Fibroblast of pulmonary artery (primary cell): Measurements from ENCODE around the gene HAUS3.

Experiments
- DNase-seq: peaks from one replicate; pipeline ENCODE4 v3.0.0-alpha.2; 2010; ENCODE audit warnings: low read depth
- H3K4me3 ChIP-seq: replicated peaks from 2 replicates; pipeline ENCODE4 v1.5.1; 2011; ENCODE audit warnings: low read depth, mild to moderate bottlenecking, control low read depth, low read length, moderate library complexity
- TF ChIP-seq, protein P1 (sequence below): IDR thresholded peaks from 2 replicates; pipeline ENCODE4 v1.5.1; 2011; ENCODE audit warnings: mild to moderate bottlenecking, control low read depth, low read length, inconsistent platforms; ENCODE audit errors: missing control alignments

HAUS3 gene

DNA sequence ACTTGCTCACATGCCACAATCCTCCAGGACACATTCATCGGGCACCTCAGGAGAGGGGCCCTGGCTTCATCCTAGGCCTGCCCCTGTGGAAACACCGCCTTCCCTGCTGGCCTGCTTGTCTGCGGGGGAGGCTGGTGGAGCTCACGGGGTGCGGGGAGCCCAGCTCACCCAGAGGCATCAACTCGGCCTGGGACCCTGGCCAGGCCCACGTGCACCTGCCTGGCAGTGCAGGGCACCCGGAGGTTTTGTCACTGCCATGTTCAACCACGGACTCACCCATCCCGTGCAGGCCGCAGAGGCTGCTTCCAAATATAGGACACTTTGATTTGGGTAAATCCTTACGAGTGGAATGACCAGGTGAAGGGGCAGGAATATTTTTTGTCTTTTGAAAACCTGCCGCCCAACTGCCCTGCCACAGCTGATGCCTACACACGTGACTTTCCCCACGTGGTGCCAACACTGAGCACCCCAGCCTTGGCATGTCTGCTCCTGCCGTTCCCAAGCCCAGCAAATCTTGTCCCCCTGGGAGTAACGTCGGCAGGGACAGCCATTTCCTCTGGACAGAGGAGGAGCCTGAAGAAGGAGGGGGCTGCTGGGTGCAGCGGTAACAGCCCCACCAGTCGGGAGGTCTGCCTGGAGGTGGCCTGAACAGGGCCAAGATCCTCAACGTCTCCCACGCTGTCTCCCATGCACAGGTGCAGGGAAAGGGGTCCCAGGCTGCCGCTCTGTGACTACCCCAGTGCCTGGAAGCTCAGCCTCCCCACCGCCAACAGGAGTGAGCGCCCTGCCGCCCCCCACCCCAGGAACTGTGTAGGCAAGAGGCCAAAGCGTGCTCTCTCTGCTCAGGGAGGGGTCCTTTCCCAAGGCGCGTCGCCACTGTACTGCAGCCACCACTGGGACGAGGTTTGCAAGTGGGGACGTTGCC lies 11.5 kb upstream of the HAUS3 start:
- TF ChIP-seq, protein P1, sequence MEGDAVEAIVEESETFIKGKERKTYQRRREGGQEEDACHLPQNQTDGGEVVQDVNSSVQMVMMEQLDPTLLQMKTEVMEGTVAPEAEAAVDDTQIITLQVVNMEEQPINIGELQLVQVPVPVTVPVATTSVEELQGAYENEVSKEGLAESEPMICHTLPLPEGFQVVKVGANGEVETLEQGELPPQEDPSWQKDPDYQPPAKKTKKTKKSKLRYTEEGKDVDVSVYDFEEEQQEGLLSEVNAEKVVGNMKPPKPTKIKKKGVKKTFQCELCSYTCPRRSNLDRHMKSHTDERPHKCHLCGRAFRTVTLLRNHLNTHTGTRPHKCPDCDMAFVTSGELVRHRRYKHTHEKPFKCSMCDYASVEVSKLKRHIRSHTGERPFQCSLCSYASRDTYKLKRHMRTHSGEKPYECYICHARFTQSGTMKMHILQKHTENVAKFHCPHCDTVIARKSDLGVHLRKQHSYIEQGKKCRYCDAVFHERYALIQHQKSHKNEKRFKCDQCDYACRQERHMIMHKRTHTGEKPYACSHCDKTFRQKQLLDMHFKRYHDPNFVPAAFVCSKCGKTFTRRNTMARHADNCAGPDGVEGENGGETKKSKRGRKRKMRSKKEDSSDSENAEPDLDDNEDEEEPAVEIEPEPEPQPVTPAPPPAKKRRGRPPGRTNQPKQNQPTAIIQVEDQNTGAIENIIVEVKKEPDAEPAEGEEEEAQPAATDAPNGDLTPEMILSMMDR, result no peak
- H3K4me3 ChIP-seq, result no peak overlapping the region
- no peak for DNase-seq

DNA sequence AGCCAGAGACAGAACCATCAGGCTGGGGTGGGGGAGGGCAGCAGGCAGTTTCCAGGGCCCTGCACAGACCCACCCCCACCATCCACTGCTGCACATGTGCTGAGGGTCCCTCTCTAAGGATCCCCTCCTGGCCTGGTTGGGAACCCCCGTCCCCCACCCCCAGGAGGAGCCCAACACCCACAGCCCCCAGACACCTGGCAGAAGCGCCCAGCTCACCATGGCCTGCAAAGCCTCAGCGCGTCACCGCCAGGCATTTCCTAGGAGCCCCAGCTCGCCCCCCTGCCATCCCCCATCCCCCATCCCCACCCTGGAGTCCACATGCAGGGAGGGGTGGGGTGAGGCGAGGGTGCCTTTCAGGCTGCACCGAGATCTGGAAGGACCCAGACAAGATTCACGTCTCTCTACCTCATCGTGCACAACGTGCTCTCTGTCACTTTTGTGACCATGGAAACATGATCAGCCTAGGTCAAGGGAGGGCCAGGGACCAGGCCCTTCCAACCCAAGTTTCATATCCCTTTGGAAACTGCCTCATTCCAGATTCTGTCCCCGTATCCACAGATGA lies 10.7 kb upstream of the HAUS3 start:
- TF ChIP-seq, protein P1, result no peak
- DNase-seq, result no peak
- H3K4me3 ChIP-seq, result no peak overlapping the region

DNA sequence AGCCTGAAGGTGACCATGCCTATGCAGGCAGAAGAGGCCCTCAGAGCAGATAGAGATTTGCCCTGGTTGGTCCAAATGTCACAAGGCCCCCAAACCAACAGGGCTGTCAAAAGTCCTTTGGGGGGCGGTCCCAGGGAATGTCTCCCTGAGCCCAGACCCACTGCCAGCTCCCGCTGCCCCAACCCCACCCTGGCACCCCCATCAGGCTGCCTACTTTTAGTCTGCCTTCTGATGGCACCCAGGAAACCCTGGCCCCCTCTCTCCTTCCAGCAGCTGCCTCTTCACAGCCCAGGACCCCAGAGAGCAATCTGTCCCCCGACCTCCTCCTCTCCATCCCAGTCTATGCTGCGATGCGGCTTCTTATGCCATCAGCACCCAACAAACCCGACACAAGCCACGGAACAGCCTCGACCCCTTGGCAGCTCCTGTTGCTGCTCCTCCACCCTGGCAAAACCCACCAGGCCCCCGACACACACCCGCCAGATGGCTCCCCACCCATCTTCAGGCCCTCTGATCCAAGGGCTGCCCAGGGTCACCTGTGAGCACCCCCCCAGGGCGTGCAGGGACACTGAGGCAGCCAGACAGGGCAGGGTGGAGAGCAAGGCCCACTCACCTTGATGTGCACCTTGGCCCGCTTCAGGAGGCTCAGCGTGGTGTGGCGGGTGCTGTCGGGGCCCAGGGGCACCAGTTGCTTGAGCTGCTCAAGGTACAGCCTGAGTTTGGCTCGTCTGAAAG lies 10.0 kb upstream of the HAUS3 start:
- no peak overlapping the region for H3K4me3 ChIP-seq
- no peak for DNase-seq

DNA sequence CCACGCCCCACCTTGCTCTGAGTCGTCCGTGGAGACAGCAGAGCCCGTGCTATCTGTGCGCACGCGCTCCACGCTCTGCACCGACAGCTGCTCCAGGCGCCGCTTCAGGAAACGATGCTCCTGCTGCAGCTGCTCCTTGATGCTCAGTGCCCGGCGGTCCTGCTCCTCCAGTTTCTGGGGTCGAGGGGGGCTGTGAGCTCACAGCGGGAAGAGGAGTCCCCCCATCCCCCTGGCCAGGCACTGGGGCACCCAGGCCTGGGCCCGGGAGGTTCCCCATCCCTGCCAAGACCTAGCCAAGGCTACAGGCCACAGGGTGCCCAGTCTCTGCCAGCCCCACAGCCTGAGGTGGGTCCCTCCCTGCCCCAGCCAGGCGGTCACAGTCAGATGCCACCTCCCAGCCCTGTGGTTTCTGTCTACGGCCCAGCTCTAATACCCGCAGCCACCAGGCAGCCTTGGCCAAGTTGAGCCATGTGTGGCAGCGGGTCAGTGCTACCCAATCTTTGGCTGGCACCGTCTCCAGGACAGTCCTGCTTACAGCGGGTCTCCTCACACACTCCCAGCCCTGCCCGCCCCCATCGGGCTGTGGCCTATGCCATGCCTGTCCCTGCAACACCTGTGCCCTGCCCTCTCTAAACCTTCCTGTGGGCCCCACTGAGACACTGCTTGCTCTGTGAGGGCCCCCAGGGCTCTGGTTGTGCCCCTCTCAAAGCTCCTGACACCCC lies 9.3 kb upstream of the HAUS3 start:
- DNase-seq, result no peak
- H3K4me3 ChIP-seq, result no peak overlapping the region

More for the DNA sequence above, 10.0 kb upstream of the HAUS3 start:
- TF ChIP-seq, protein P1, result no peak

DNA sequence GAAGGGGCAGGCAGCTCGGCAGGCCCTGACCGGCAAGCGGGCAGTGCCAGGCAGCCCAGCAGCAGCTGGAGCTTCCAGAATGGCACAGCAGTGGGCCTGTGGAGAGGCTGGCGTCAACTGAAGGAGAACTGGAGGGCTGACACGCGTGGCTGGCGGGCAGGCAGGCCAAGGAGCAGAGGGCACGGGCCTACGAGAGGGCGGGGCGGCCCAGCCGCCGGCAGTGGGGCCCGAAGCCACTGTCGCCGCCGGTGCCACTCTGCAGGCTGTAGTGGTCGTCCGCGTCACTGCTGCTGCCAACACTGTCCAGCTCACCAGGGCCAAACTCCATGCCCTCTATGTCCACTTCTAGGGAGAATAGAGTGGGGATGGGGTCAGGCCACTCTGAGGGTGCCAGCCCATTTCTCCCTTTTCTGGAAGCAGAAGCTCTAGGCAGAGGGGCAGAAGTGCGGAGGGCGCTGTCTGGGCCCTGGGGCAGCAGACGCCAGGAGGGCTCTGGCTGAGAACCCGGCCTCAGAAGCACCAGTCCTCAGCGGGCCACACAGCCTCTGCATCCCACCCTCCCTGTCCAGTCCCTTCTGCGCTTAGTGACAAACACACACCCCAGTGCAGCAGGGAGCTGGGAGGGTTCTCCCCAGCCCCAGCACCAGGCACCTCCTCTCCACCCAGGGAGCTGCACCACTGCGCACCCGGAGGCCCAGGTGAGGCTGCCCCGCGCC lies 8.6 kb upstream of the HAUS3 start:
- TF ChIP-seq, protein P1, result no peak
- no peak overlapping the region for H3K4me3 ChIP-seq
- no peak for DNase-seq

More for the DNA sequence above, 9.3 kb upstream of the HAUS3 start:
- TF ChIP-seq, protein P1, result no peak
